GM18519 (cell line): Measurements from ENCODE around the gene ZNF600.
"Not testable (repeated sequence)": the region's sequence is repeated elsewhere in the genome, so short reads cannot be mapped to it uniquely, and the experiment has no call there.

Experiments
- ATAC-seq: cut with Tn5 transposase; IDR thresholded peaks from one replicate; pipeline ENCODE4 v1.9.1; 2021; ENCODE audit warnings: mild to moderate bottlenecking, moderate library complexity; ENCODE audit not compliant: unreplicated experiment, low FRiP score

Gene ZNF600

DNA sequence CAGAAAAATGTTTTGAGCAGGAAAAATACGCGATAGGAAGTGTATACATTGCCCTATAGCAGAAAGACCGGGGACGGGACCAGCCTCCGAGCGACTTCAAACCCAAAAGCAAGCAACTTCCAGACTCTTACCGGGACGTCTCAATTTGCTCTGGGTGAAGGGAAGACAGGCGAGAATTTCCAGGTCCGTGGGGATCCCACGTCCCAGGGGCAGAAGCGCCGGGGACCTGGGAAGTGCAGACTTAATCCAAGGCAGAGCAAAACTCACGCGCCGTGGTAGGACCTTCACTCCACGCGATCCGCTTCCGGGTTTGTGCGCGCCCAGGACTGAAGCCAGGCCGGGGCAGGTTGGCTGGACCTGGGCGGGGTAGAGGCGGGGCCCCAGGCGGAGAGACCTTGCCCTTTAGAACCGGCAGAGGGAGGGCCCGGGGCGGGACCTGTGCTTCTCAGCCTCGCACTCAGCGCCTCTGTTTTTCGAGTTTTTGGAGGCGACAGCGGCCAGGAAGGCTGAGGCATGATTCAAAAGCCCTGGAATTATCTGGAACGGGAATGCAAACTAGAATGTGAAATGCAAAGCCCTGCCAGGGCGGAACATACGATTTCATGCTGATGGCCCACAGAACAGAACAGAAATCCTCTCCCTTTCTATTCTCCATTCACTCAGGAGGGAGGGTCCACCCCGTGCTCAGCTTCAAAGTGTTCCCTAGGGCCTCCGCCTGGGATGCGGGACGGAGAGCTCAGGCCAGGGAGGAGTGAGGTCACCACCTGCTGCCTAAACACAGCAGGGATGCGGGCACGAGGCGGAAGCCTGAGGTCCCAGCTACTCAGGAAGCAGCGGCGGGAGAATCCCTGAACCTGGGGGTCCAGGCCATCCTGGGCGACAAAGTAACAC, at the start of gene ZNF600:
Gene ZNF600, minus strand, starts transcription at position 328 of the 891 bp plus-strand sequence. CDS start 7,903 bp downstream, outside the sequence.
- peak; percentile 68 for ATAC-seq

DNA sequence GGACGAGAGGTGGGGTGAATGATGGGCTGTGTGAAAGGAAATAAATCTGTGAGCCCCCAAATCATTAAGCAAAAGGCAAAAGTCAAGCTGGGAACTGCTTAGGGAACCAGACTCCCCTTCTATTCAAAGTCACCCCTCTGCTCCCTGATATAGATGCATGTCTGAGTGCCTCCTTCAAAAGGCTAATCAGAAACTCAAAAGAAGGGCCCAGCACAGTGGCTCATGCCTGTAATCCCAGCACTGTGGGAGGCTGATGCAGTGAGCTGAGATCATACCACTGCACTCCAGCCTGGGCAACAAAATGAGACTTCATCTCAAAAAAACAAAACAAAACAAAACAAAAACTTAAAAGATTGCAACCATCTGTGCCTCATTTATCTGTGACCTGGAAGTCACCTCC, 47.7 kb upstream of the ZNF600 start:
- not testable (repeated sequence) for ATAC-seq

DNA sequence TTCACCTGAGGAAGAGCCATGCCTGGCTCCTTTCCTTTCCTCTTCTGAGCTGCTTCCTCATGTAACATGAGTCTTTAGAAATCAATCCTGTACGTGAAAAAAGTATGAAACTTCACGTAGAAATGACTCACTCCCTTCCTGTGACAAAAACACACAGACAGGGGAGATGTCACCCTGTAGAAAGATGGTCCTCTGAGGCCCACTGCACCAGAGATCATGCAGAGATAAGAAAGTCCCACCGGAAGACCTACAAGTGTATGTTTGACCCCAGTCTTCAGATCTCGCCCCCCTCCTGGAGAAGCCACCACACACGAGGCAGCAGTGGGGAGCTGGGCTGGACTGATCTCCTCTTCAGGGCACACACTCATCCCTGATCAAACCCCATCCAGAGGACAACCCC, 47.0 kb upstream of the ZNF600 start:
- ATAC-seq: not testable (repeated sequence)

DNA sequence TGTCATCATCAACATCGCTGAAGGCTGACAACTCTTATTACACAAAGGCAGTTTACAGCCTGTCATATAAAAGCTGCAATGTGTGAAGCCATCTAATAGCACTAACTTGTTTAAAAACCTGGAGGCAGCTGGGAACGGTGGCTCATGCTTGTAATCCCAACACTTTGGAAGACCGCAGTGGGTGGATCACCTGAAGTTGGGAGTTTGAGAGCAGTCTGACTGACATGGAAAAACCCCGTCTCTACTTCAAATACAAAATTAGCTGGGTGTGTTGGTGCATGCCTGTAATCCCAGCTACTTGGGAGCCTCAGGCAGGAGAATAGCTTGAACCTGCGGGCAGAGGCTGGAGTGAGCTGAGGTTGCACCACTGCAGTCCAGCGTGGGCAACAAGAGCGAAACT, 43.3 kb upstream of the ZNF600 start:
- ATAC-seq: not testable (repeated sequence)

DNA sequence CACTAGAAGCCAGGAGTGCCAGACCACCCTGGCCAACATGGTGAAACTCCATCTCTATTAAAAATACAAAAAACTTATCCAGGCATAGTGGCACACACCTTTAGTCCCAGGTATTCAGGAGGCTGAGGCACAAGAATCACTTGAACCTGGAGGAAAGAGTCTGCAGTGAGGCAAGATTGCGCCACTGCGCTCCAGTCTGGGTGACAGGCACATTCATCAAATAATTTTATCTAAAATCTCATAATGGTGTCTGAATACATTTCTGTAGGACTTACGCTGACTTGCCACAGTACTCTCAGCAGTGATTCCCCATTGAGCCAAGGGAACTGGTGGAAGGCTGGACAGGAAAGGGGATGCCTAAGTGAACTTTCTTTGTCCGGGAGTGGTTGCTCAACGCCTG, 39.2 kb upstream of the ZNF600 start:
- no peak for ATAC-seq

DNA sequence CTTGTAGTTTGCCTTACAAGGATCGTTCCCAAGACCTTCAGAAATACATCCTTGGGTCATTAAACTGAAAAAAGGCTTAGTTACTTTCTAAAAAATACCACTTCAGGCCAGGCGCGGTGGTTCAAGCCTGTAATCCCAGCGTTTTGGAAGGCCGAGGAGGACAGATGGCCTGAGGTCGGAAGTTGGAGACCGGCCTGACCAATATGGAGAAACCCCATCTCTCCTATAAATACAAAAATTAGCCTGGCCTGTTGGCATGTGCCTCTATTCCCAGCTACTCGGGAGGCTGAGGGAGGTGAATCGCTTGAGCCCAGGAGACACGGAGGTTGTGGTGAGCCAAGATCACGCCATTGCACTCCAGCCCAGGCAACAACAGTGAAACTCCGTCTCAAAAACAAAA, 37.1 kb upstream of the ZNF600 start:
- no peak for ATAC-seq

DNA sequence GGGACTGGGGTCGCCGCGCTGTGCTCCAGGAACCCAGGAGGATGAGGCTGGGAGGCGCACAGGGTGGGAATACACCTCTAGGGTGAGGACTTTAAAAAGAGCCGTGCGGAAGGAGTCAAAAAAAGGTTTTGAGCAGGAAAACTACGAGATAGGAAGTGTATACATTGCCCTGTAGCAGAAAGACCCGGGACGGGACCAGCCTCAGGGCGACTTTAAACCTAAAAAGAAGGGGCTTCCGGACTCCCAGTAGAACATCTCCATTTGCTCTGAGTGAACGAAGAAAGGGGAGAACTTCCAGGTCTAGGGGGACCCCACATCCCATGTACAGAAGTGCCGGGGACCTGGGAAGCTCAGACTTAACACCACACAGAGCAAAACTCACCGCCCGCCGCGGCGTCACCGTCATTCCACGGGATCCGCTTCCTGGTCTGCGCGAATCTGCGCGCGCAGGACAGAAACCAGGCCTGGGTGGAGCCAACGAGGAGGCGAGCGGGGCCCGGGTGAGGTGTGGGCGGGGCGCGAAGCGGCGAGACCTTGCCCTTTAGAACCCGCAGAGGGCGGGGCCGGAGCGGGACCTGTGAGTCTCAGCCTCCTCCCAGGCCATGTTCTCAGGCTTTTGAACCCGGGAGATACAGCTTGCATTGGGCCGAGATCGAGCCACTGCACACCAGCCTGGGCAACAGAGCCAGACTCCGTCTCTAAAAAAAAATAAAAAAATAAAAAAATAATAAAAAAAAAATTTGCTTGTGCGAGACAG, 34.8 kb upstream of the ZNF600 start, which contains the start of gene ZNF28:
Gene ZNF28, minus strand, starts transcription at position 430 of the 757 bp plus-strand sequence. CDS start 3,675 bp downstream, outside the sequence.
- ATAC-seq: peak; percentile 64

DNA sequence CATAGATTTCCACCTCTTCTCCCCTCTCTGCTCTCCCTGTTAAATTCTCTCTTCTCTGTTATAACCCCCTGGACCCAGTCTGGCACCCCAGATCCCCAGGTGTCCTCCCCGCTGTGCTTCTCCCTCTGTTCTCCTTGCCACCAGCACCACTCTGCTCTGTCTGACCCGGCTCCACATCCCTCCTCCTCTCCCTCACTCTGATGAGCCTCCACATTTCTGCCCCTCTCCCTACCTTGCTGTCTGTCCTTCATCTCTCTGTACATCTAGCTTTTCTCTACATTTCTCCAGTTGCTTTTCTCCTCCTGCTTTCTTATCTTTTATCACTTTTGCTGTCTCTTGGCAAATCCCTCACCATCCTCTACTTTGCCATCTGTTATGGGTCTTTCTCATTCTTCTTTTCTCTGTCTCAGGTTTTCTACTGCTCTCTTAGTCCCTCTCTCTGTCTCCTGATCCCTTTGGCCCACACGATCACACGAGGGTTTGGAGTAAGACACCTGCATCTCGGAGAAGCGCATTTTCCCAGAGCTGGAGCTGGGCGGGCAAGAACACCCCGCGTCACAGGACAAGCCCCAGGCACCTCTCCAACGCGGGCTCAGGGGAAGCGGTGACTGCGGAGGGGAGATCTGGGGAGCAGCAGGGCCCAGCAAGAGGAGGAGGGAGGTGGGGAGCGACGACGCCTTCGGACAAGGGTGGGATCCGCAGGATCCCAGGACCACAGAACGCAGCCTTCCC, 34.0 kb upstream of the ZNF600 start:
- ATAC-seq: not testable (repeated sequence)

DNA sequence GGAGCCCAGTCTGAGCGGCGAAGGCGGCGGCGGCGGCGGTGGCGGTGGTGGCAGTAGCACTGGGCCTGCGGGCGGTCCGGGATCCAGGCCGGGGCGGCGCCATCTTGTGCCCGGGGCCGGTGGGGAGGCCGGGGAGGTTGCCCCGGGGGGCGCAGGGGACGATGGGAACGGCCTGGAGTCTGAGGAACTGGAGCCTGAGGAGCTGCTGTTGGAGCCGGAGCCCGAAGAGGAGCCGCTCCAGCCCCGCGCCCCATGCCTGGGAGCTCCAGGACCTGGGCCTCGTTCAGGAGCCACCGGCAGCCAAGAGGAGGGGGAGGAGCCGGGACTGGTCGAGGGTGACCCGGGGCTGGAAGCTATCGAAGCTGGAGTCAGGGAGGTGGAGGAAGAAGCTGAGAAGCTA, 23.2 kb upstream of the ZNF600 start:
- no peak for ATAC-seq

DNA sequence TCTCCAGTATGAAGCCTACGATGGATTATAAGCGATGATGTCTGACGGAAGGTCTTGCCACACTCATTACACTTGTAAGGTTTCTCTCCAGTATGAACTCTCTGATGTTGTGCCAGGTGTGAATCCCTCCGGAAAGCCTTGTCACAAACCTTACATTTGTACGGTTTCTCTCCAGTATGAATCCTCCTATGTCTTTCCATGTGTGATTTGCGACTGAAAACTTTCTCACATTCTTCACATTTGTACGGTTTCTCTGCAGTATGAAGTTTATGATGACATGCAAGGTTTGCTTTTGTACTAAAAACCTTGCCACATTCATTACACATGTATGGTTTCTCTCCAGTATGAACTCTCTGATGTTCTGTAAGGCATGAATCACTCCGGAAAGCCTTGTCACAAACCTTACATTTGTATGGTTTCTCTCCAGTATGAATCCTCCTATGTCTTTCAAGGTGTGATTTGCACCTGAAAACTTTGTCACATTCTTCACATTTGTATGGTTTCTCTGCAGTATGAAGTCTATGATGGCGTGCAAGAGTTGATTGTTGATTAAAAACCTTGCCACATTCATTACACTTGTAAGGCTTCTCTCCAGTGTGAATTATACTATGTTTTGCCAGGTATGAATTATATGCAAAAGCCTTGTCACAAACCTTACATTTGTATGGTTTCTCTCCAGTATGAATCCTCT, 13.5 kb upstream of the ZNF600 start:
- not testable (repeated sequence) for ATAC-seq

DNA sequence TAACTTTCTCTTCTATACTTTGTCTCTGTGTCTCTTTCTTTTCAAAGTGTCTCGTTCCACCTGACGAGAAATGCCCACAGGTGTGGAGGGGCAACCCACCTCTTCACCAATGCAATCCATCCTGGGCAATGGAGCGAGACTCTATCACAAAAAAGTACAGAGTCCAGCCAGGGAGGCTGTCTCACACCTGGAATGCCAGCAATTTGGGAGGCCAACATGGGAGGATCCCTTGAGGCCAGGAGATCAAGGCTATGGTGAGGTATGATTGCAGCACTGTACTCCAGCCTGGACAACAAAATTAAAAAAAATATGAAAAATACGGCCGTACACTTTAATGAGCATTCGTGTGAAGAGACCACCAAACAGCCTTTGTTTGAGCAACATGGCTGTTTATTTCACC, 2.8 kb upstream of the ZNF600 start:
- ATAC-seq: no peak

DNA sequence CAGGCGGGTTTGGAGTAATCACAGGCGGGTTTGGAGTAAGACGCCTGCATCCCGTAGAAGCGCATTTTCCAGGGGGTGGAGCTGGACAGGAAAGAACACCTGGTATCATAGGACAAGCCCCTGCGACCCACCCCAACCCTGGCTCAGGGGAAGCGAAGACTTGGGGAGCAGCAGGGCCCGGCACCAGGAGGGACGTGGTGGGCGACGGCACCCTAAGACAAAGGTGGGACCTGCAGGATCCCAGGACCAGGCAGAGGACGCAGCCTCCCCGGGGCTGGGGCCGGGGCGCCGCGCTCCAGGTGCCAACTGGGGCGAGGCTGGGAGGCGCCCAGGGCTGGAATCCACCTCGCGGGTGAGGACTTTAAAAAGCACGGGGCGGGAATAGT, 520 bp downstream of the ZNF600 start:
- no peak for ATAC-seq

DNA sequence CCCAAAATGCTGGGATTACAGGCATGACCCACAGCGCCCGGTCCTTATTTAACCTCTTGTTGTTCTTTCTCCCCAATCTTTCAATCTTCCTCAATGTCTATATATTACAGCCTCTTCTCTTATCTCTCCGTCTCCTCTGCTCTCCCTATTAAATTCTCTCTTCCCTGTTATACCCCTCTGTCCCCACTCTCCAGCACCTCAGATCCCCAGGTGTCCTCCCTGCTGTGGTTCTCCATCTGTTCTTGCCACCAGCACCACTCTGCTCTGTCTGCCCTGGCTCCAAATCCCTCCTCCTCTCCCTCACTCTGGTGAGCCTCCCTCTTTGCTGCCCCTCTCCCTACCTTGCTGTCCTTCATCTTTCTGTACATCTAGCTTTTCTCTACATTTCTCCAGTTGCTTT, 1.1 kb downstream of the ZNF600 start:
- no peak for ATAC-seq

DNA sequence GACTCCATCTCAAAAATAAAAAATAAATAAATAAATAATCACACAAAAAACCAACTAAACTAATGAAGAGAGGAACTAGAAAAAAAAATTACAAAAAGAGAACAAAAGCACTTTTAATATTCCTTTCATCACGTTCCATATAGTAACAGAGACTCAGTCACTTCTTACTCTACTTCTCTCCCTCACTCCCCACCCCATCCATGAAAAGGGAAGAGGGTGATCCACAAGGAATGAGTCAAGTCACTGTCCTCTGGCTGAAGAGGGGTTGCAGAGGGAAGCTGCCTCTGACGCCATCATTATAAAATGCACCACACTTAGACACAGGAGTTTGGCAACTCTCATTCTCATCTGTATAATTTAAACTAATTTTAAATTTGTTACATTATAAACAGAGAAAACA, 3.7 kb downstream of the ZNF600 start:
- not testable (repeated sequence) for ATAC-seq

DNA sequence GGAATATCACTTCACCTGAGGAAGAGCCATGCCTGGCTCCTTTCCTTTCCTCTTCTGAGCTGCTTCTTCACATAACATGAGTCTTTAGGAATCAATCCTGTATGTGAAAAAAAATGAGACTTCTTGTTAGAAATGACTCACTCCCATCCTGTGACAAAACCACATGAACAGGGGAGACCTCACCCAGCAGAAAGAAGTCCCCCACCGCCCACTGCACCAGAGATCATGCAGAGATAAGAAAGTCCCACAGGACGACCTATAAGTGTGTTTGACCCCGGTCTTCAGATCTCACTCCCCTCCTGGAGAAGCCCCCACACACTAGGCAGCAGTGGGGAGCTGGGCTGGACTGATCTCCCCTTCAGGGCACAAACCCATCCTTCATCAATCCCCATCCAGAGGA, 7.8 kb downstream of the ZNF600 start:
- no peak for ATAC-seq

DNA sequence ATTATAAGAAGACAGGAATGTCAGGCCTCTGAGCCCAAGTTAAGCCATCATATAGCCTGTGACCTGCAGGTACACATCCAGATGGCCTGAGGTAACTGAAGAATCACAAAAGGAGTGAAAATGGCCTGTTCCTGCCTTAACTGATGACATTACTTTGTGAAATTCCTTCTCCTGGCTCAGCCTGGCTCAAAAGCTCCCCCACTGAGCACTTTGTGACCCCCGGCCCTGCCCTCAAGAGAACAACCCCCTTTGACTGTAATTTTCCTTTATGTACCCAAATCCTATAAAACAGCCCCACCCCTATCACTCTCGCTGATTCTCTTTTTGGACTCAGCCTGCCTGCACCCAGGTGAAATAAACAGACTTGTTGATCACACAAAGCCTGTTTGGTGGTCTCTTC, 30.1 kb downstream of the ZNF600 start:
- not testable (repeated sequence) for ATAC-seq

DNA sequence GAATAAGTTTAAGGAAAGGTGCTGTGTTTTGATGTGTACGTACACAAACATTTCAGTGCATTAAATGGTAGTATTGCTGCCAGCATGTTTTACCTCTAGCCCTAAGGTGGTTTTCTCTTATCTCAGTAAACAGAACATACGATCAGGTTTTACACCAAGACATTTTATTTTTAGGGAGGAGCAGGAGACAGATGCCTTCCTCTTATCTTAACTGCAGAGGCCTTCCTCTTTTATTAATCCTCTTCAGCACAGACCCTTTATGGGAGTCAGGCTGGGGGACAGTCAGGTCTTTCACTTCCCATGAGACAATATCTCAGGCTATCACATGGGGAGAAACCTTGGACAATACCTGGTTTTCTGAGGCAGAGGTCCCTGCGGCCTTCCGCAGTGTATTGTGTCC, 36.8 kb downstream of the ZNF600 start:
- ATAC-seq: no peak

DNA sequence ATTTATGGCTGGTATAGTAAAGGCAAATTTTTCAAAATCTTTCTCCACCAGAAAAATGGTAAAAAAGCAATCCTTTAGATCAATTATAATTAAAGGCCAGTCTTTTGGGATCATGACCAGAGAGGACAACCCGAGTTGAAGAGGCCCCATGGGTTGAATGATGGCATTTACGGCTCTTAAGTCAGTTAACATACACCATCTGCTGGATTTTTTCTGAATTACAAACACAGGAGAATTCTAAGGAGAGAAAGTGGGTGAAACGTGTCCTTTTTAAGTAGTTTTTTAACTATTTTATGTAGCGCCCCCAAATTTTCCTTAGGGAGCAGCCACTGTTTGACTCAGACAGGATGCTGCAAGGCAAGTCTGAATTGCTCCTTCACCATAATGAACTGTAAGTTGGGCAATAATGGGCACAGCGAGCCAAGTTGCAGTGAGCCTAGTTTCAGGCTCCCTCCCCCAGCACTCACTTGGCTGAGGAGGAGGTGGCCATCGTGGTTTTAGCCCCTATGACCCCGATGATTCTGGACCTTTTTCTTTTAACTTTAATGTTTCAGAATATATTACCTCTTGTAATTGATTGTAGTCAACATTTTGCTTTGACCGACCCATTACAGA, 38.1 kb downstream of the ZNF600 start:
- ATAC-seq: no peak

DNA sequence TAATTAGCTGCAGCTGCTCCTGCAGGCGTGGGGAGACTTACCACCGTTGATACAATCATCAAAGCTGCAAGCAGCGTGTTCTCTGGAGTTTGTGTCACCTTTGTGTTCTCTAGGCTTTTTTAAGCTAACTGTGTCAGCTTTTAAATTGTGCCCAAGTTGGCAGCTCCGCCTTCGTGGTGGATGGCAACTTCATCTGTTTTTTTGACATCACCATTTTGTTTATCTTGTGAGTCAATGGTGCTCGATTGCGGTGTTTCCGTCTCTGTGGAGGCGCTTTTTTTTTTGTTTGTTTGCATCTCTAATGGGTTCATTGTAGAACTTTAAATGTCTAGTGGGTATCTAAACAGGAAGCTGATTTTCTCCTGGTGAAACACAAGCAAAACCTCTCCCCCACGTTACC, 40.7 kb downstream of the ZNF600 start:
- ATAC-seq: not testable (repeated sequence)

DNA sequence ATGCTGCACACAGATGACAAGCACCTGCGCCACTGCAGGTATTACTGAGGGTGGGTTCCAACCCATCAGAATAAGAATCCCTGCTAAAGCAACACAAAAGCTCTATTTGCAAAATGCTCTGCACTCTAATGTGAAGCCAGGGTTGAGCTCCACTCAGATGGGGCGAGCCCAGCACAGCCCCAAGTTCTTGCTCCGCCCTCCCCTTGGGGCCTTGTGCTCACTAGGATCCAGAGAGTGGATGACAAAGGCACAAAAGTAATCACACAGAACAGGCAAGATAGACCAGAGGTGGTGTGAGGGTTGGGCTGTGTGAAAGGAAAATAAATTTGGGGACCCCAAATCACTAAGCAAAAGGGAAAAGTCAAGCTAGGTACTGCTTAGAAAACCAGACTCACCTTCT, 43.5 kb downstream of the ZNF600 start:
- no peak for ATAC-seq
